ENCODE measurements around the gene RRAGA. TPM values are rescaled to one million over a fixed set of nuclear protein-coding genes. Genes with fewer than 3 reads are reported as not detected.
A peak's percentile ranks its signal among the peaks of the same experiment; 100 is the strongest.

Gene RRAGA
- total and polyA plus RNA-seq, 9 of the 15 experiments (the other 6 are each of a cell fraction or from before 2014, with no cell fraction given) = 6.0 to 44.7 (median 18.8) TPM

- TF ChIP-seq STAT6 (CRISPR knock-in tag; IDR thresholded peaks at IDR 0.05) = no peak
- TF ChIP-seq HES1 (IDR thresholded peaks at IDR 0.05; ENCODE audit: low read depth) = no peak
- TF ChIP-seq MTA2 (IDR thresholded peaks at IDR 0.05; ENCODE audit: low read depth) = no peak
- peak; percentile 54; the same call in 1 of the 2 replicates for TF ChIP-seq ZBTB33 (CRISPR knock-in tag; IDR thresholded peaks at IDR 0.05)
- TF ChIP-seq KLF10 (CRISPR knock-in tag; IDR thresholded peaks at IDR 0.05) = no peak
- no peak for TF ChIP-seq PHF21A (IDR thresholded peaks at IDR 0.05; ENCODE audit: borderline replicate concordance, low read depth)
- peak; percentile 95 for TF ChIP-seq TFAP4 (CRISPR knock-in tag; IDR thresholded peaks at IDR 0.05; ENCODE audit: borderline replicate concordance)
- peak; percentile 85 for TF ChIP-seq GTF2E2 (tag; IDR thresholded peaks at IDR 0.05)
- TF ChIP-seq ZBTB43 (CRISPR knock-in tag; IDR thresholded peaks at IDR 0.05) = no peak
- peak; percentile 19 for TF ChIP-seq PRDM10 (IDR thresholded peaks at IDR 0.05; ENCODE audit: partially characterized antibody)
- peak; percentile 92 for TF ChIP-seq GABPB1 (CRISPR knock-in tag; IDR thresholded peaks at IDR 0.05)
- TF ChIP-seq SMARCA5 (IDR thresholded peaks at IDR 0.05) = no peak
- TF ChIP-seq HMBOX1 (IDR thresholded peaks at IDR 0.05) = peak; percentile 82
- TF ChIP-seq C11orf30 (IDR thresholded peaks at IDR 0.05; ENCODE audit: low read depth) = no peak
Measured at GRCh38 chr9:19048966-19049916, at the start of gene RRAGA (continued).
